B cell (primary cell): ENCODE measurements around the gene CBX4. TPM values are rescaled to one million over a fixed set of nuclear protein-coding genes. Genes with fewer than 3 reads are reported as not detected.

ENCODE experiments used
- ATAC-seq: fragments of 200-7000 bp; cut with Tn5 transposase; one replicate; pipeline ENCODE4 v1.10.0; 2021; ENCODE audit warnings: low read depth, mild to moderate bottlenecking, moderate number of reproducible peaks, moderate library complexity
- CTCF ChIA-PET: fragments of 350-600 bp; sonication (Branson Sonifier 250); formaldehyde crosslinking; loops from one replicate; lab custom pipeline; 2021; ENCODE audit warnings: antibody characterized with exemption, inconsistent platforms; lab: Charles Lee
- POLR2A ChIA-PET: fragments of 350-600 bp; sonication (Branson Sonifier 250); formaldehyde crosslinking; loops from one replicate; lab custom pipeline; 2021; ENCODE audit warnings: antibody characterized with exemption; lab: Charles Lee
- DNase-seq: peaks from one replicate; pipeline ENCODE4 v3.0.0; 2013
- H2AFZ ChIP-seq: 2 replicates; pipeline ENCODE4 v1.6.1; 2012; ENCODE audit warnings: mild to moderate bottlenecking, low read depth, low read length; ENCODE audit not compliant: insufficient read depth, poor library complexity, severe bottlenecking
- H3K27ac ChIP-seq, 2 donors: 1 replicate in 1 of 2; 2 replicates in 1 of 2; pipeline ENCODE4 v1.5.1; 2012 to 2013; ENCODE audit warnings: low read length in 2 of 2, mild to moderate bottlenecking in 2 of 2, moderate library complexity in 1 of 2
- H3K27me3 ChIP-seq, 4 experiments: fragments of 200-600 bp in 1 of 4; sonication (generic) in 1 of 4; replicated peaks in 1 of 4; 1 replicate in 2 of 4; 2 replicates in 2 of 4; pipeline versions ENCODE4 v1.6.1 to v1.7.0; 2013 to 2016; ENCODE audit warnings: low read length in 3 of 4, mild to moderate bottlenecking in 2 of 4, mixed read lengths in 1 of 4, moderate library complexity in 1 of 4; ENCODE audit not compliant: insufficient read depth in 4 of 4, control insufficient read depth in 3 of 4; ENCODE audit errors: control extremely low read depth in 1 of 4
- H3K36me3 ChIP-seq, 2 experiments: replicated peaks in 1 of 2; 1 replicate in 1 of 2; 2 replicates in 1 of 2; pipeline versions ENCODE4 v1.6.1 to v1.7.1; 2013; ENCODE audit warnings: low read length in 1 of 2; ENCODE audit not compliant: insufficient read depth in 2 of 2, control insufficient read depth in 1 of 2; ENCODE audit errors: control extremely low read depth in 1 of 2, extremely low read depth in 1 of 2
- H3K4me1 ChIP-seq, 2 donors: fragments of 200-600 bp in 1 of 2; sonication (generic) in 1 of 2; 1 replicate in 1 of 2; 2 replicates in 1 of 2; pipeline versions ENCODE4 v1.5.1 to v1.6.1; 2013 to 2017; ENCODE audit warnings: low read length in 2 of 2; ENCODE audit not compliant: control insufficient read depth in 2 of 2, insufficient read depth in 2 of 2
- H3K4me2 ChIP-seq: replicated peaks from 2 replicates; pipeline ENCODE3; 2012; ENCODE audit warnings: mild to moderate bottlenecking, low read depth, low read length; ENCODE audit not compliant: poor library complexity, severe bottlenecking
- H3K4me3 ChIP-seq, 5 experiments: fragments of 200-600 bp in 1 of 5; sonication (generic) in 1 of 5; 1 replicate in 3 of 5; 2 replicates in 2 of 5; pipeline versions ENCODE4 v1.5.1 to v1.7.0; 2011 to 2016; ENCODE audit warnings: low read length in 4 of 5, mild to moderate bottlenecking in 4 of 5, low read depth in 2 of 5, control low read depth in 1 of 5, moderate library complexity in 1 of 5; ENCODE audit not compliant: insufficient read depth in 1 of 5; ENCODE audit errors: control extremely low read depth in 1 of 5, extremely low read depth in 1 of 5
- H3K79me2 ChIP-seq: fragments of 200-600 bp; sonication (generic); one replicate; pipeline ENCODE4 v1.6.0; 2016; ENCODE audit warnings: low read length; ENCODE audit not compliant: control insufficient read depth, insufficient read depth
- H3K9ac ChIP-seq: fragments of 200-600 bp; sonication (generic); 2 replicates; pipeline ENCODE4 v1.6.1; 2017; ENCODE audit warnings: mild to moderate bottlenecking, low read length, moderate library complexity
- H3K9me3 ChIP-seq, 3 donors: one replicate each; pipeline versions ENCODE4 v1.6.1 to v1.7.1; 2013; ENCODE audit warnings: low read length in 2 of 3; ENCODE audit not compliant: control insufficient read depth in 2 of 3, insufficient read depth in 1 of 3; ENCODE audit errors: control extremely low read depth in 1 of 3
- H4K20me1 ChIP-seq: 2 replicates; pipeline ENCODE4 v1.6.0; 2012; ENCODE audit warnings: mild to moderate bottlenecking, low read length; ENCODE audit not compliant: insufficient read depth, control insufficient read depth, poor library complexity, severe bottlenecking
- H3K27ac Mint-ChIP-seq: one replicate; pipeline ENCODE4 v1.8.0; 2021; ENCODE audit warnings: mixed read lengths
- H3K27me3 Mint-ChIP-seq: one replicate; pipeline ENCODE4 v1.8.0; 2021; ENCODE audit warnings: mixed read lengths
- H3K4me1 Mint-ChIP-seq: one replicate; pipeline ENCODE4 v1.8.0; 2021; ENCODE audit warnings: mixed read lengths
- H3K4me3 Mint-ChIP-seq: one replicate; pipeline ENCODE4 v1.8.0; 2021; ENCODE audit warnings: mixed read lengths
- H3K9me3 Mint-ChIP-seq: one replicate; pipeline ENCODE4 v1.8.0; 2022; ENCODE audit warnings: mixed read lengths; ENCODE audit not compliant: insufficient read depth
- CTCF ChIP-seq: fragments of 200-600 bp; IDR thresholded peaks from one replicate; pipeline ENCODE4 v1.8.0; 2022; ENCODE audit warnings: antibody characterized with exemption, mild to moderate bottlenecking
- EZH2 ChIP-seq: IDR thresholded peaks from 2 replicates; pipeline ENCODE4 v1.6.1; 2012; ENCODE audit warnings: borderline replicate concordance, low read depth, mild to moderate bottlenecking, moderate library complexity, low read length; ENCODE audit not compliant: insufficient read depth, poor library complexity, severe bottlenecking
- WGBS: methylation state at CpG from one replicate; pipeline ENCODE4 v1.1.5; 2013; ENCODE audit warnings: missing lambda C conversion rate; ENCODE audit not compliant: insufficient coverage; 5-methylcytosine and 5-hydroxymethylcytosine counted together
- intact Hi-C: fragments of 100-400 bp; cut with micrococcal nuclease; formaldehyde crosslinking; loops from one replicate; pipeline ENCODE4 v1.10.0; 2022
- polyA plus RNA-seq: library from polyadenylated mRNA; depleted of rRNA; stranded (reverse); fragments of >200 nt; gene quantifications from 2 replicates; pipeline ENCODE4 v1.2.3, GENCODE V29; 2012
- total RNA-seq, 2 donors: library from RNA; stranded (reverse); fragments of 120-200 nt in 1 of 2; gene quantifications; 1 replicate in 1 of 2; 2 replicates in 1 of 2; pipeline versions ENCODE4 v1.2.3 to v1.2.4, GENCODE V29; 2013 to 2022

CBX4 gene
- total and polyA plus RNA-seq, 2 donors (not counting 1 experiment from before 2014, with no cell fraction given), result 81.9 to 115 TPM

- no peak for TF ChIP-seq CTCF
- TF ChIP-seq EZH2, result no peak
- POLR2A ChIA-PET, result interaction anchor here (0.7 to 1.8 kb wide), 2 partner anchors 21 to 36 kb away, joined by 3 to 5 read pairs; partner anchors contain the start of gene CBX4
- no peak overlapping the region for H3K4me2 ChIP-seq
- no peak overlapping the region for H3K27ac ChIP-seq
- H3K4me3 Mint-ChIP-seq, result no peak overlapping the region
- H3K4me1 ChIP-seq, result peaks cover 20 to 21% of the 10 kb centered on the region in 2 donors
- DNase-seq (no peak), ATAC-seq (no peak)
- 92% methylated on average over 9 of the region's 12 CpGs for WGBS
- CTCF ChIA-PET, result interaction anchor here (1.1 to 1.7 kb wide), 5 partner anchors 15 to 73 kb away, joined by 3 to 5 read pairs (median 4); no protein-coding TSS in a partner anchor
- H3K4me1 Mint-ChIP-seq, result peaks cover 10% of the 10 kb centered on the region
- no peaks in the 10 kb centered on the region for H3K9me3 Mint-ChIP-seq
- intact Hi-C loops, result no loop called here
- H3K9me3 ChIP-seq, result peaks cover 0 to 15% (median 0%) of the 10 kb centered on the region in 3 donors
- no peak overlapping the region for H3K4me3 ChIP-seq
- H3K27ac Mint-ChIP-seq, result no peak overlapping the region
- H3K79me2 ChIP-seq, result no peaks in the 10 kb centered on the region
- H3K9ac ChIP-seq, result no peak overlapping the region
- no peak overlapping the region for H2AFZ ChIP-seq
- peaks cover 0 to 51% (median 26%) of the 10 kb centered on the region in 4 experiments for H3K27me3 ChIP-seq
- peaks cover 52% of the 10 kb centered on the region for H3K27me3 Mint-ChIP-seq
- peaks cover 17% of the 10 kb centered on the region for H4K20me1 ChIP-seq
- no peaks in the 10 kb centered on the region for H3K36me3 ChIP-seq
Observed at GRCh38 chr17:79818026-79818758, 21.0 kb downstream of the CBX4 start.
